Measurements from ENCODE around the gene EXPH5.

The EXPH5 gene

GRCh38 chr11:108525161-108525560 lies 68.4 kb downstream of the EXPH5 start:
- H3K27ac ChIP-seq, result no peak overlapping the region
- no peak for DNase-seq
- H3K4me3 ChIP-seq (ENCODE audit: low read depth, low read length), result no peak overlapping the region
- in situ Hi-C loops (cut with HindIII; ENCODE audit: low pct_ligation_motif_present, low sequenced_read_pairs), result no loop called here
- no peaks in the 10 kb centered on the region for H3K36me3 ChIP-seq (replicated peaks)
- TF ChIP-seq CTCF (IDR thresholded peaks at IDR 0.05; ENCODE audit: low read depth, low read length, missing control alignments), result no peak
- no peaks in the 10 kb centered on the region for H3K27me3 ChIP-seq (replicated peaks)

GRCh38 chr11:108524422-108524821 lies 69.1 kb downstream of the EXPH5 start:
- in situ Hi-C loops (cut with HindIII; ENCODE audit: low pct_ligation_motif_present, low sequenced_read_pairs), result no loop called here
- no peaks in the 10 kb centered on the region for H3K27me3 ChIP-seq (replicated peaks)
- DNase-seq, result no peak
- TF ChIP-seq CTCF (IDR thresholded peaks at IDR 0.05; ENCODE audit: low read depth, low read length, missing control alignments), result no peak
- no peak overlapping the region for H3K4me3 ChIP-seq (ENCODE audit: low read depth, low read length)
- no peaks in the 10 kb centered on the region for H3K36me3 ChIP-seq (replicated peaks)
- H3K27ac ChIP-seq, result no peak overlapping the region

- in situ Hi-C loops (cut with HindIII; ENCODE audit: low pct_ligation_motif_present, low sequenced_read_pairs), result no loop called here
- no peaks in the 10 kb centered on the region for H3K36me3 ChIP-seq (replicated peaks)
- H3K27me3 ChIP-seq (replicated peaks), result no peaks in the 10 kb centered on the region
- no peak for TF ChIP-seq CTCF (IDR thresholded peaks at IDR 0.05; ENCODE audit: low read depth, low read length, missing control alignments)
- no peak overlapping the region for H3K4me3 ChIP-seq (ENCODE audit: low read depth, low read length)
- H3K27ac ChIP-seq, result no peak overlapping the region
- DNase-seq, result no peak
Observed at GRCh38 chr11:108522318-108522717, 71.2 kb downstream of the EXPH5 start.

- TF ChIP-seq CTCF (IDR thresholded peaks at IDR 0.05; ENCODE audit: low read depth, low read length, missing control alignments), result no peak
- in situ Hi-C loops (cut with HindIII; ENCODE audit: low pct_ligation_motif_present, low sequenced_read_pairs), result no loop called here
Observed at GRCh38 chr11:108518581-108518980, 75.0 kb downstream of the EXPH5 start.

GRCh38 chr11:108516125-108516524 lies 77.4 kb downstream of the EXPH5 start:
- Histone ChIP-seq H3K4me3 (ENCODE audit: low read depth, low read length) (no peak overlapping the region), H3K27ac (no peak overlapping the region), H3K36me3 (replicated peaks) (no peaks in the 10 kb centered on the region), H3K27me3 (replicated peaks) (no peaks in the 10 kb centered on the region)
- no peak for TF ChIP-seq CTCF (IDR thresholded peaks at IDR 0.05; ENCODE audit: low read depth, low read length, missing control alignments)
- in situ Hi-C loops (cut with HindIII; ENCODE audit: low pct_ligation_motif_present, low sequenced_read_pairs), result no loop called here
- no peak for DNase-seq

More at GRCh38 chr11:108518581-108518980, 75.0 kb downstream of the EXPH5 start:
- H3K27me3 ChIP-seq (replicated peaks), result no peaks in the 10 kb centered on the region
- H3K4me3 ChIP-seq (ENCODE audit: low read depth, low read length), result no peak overlapping the region
- DNase-seq, result no peak
- no peak overlapping the region for H3K27ac ChIP-seq
- no peaks in the 10 kb centered on the region for H3K36me3 ChIP-seq (replicated peaks)

GRCh38 chr11:108512708-108513107 lies 80.9 kb downstream of the EXPH5 start:
- no peak for DNase-seq
- in situ Hi-C loops (cut with HindIII; ENCODE audit: low pct_ligation_motif_present, low sequenced_read_pairs), result no loop called here
- no peak for TF ChIP-seq CTCF (IDR thresholded peaks at IDR 0.05; ENCODE audit: low read depth, low read length, missing control alignments)
- no peak overlapping the region for H3K4me3 ChIP-seq (ENCODE audit: low read depth, low read length)
- no peaks in the 10 kb centered on the region for H3K36me3 ChIP-seq (replicated peaks)
- no peaks in the 10 kb centered on the region for H3K27me3 ChIP-seq (replicated peaks)
- no peak overlapping the region for H3K27ac ChIP-seq

Data from brain microvascular endothelial cell (primary cell).